Measurements from ENCODE around the gene SPDEF.

Gene SPDEF

DNA sequence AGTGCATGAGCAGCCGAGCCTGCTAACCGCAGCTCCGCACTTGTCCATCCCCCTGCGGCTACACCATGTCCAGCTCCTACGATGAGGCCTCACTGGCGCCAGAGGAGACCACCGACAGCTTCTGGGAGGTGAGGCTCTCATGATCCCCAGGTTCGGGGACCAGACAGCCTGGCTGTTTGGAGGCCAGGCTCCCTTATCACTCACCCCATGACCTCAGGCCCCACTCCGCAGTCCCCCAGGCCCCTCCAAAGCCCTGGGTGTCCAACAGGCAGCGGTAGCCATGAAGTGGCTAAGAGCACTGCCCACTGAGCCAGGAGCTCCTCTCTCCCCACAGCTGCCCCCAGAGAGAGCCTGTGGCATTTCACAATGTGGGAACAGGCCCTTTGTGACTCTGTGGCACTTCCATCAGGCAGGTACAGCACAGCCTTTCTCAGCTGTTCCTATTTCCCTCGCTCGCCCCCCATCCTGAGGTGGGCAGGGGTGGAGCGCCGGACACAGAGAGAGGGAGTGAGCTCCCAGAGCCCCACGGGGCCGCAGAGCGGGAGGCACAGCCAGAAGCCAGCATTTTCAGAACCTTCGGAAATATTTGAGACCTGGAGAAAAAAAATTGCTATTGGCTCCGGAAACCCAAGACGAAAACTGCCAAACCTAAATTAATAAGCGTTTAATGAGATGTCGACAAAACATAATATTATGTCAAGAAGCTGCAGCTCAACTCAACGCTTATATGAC lies 29.7 kb downstream of the SPDEF start:
- no peak for DNase-seq

GRCh38 chr6:34525431-34526175 lies 30.5 kb downstream of the SPDEF start:
- no peak for DNase-seq

GRCh38 chr6:34524971-34525370 lies 31.2 kb downstream of the SPDEF start:
- no peak for DNase-seq

- no peak for DNase-seq
Observed at GRCh38 chr6:34524499-34524898, 31.6 kb downstream of the SPDEF start.

DNA sequence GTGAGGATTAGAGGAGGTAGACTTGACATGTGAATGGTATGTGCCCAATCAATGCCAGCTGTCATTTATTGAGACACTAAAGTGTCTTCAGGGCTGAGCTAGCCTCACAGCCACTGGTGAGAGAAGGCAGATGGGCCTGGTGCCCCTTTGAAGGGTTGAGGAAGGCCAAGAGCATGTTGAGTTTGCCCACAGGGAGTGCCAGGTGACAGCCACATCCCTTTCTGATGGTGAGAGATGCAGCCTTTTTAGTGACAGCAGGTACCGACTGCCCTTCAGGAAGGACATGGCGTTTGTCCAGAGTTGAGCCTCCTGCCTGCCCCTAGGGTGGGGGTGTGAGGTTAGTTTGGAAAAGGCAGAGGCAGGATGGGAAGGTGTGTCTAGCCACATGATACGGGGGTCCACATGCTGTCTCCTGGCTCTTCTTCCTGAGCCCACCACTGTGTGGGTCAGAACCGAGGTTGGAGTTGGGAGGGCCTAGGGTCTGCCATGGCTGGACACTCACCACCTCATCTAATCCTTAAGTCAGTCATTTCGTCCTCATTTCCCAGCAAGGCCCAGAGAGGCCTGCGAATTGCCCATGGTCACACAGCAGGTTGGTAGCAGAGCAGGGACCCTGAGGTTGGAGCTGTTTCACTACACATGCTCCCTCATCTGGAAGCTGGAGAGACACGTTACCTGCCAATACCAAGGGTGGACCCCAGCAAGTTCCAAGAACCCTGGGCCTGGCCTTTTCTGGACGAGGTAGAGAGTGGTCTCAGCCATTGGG lies 32.5 kb downstream of the SPDEF start:
- no peak for DNase-seq

GRCh38 chr6:34522761-34523160 lies 33.4 kb downstream of the SPDEF start:
- DNase-seq, result no peak

DNA sequence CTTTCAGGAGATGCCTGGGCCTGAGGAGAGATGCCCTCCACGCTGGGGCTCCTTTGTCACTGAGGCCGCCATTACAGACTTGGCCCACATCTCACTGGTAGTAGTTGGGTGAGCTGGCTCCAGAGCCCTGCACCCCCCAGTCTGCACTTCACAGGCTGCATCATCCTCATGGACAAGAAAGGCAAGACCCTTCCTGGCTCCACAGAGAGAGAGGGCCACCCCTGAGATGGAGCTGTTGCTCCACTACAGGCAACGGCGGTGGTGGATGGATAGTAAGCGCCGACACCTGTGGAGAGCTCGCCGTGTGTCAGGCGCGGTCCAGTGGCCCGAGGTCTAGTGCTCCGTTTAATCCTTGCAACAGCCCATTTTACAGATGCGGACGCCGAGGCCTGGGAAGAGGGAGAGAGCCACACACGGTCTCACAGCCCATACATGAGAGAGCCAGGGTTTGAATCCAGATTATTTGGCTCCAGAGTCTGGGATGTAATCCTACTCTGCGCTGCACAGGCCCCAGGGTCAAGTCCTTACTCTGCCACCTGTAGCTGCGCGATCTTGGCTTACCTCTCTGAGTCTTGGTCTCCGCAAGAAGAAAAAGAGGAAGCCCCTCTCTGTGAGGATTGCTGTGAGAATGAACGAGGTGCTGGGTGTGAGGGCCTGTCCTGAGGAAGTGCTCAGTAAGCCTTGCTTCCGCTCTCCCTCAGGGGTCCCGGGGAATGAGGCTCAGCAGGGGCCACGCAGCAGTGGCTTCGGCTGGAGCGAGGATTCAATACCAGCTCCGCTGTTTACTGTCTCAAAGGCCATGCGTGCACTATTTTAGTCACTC lies 34.5 kb downstream of the SPDEF start:
- no peak for DNase-seq

GRCh38 chr6:34520645-34521462 lies 35.3 kb downstream of the SPDEF start:
- DNase-seq, result no peak

DNA sequence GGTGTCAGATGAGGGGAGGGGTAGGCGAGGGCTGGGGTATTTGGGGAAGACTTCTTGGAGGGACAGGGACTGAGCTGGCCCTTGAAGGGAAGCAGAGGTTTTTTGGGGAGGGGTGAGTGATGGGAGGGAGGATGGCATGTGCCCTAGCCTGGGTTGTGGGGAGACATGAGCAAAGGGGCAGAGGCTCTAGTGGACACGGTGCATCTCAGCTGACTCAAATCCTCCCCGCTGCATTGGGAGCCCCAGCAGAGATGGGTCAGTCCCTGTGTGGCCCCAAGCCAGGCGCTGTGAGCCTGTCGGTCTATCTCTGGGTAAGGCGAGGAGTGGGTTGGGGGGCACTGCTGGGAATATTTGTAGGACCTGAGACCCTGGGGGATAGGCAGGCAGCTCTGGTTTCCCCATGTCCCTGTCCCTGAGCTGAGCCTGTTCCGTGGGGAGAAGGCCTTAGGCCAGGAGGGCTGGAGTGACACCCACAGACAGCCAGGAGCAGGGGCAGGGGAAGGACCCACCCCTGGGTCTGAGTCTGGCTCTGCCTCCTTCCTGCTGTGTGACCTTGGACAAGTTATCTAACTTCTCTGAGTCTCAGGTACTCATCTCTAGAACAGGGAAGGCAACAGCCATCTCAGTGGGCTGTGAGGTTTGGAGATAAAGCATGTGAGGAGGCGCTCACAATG lies 36.0 kb downstream of the SPDEF start:
- DNase-seq, result no peak

GRCh38 chr6:34518669-34519365 lies 37.3 kb downstream of the SPDEF start:
- no peak for DNase-seq

- no peak for DNase-seq
Observed at GRCh38 chr6:34517966-34518365, 38.2 kb downstream of the SPDEF start.

DNA sequence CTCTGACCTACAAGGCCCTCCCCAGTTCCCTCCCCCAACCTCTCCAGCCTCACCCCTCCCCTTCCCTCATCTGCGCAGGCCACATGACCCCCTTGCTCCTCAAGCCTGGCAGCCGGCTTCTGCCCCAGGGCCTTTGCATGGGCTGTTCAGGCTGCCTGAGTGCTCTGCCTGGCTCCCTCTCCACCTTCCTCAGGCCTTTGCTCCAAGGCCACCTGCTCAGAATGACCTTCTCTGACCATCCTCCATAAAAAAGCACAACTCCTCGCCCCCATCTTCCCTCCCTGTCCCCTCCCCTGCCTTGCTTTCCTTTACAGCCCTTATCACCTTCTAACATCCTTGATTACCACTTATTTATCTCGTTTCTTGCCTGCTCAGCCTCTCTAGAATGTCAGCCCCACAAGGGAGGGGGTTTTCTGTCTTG lies 38.7 kb downstream of the SPDEF start:
- DNase-seq, result no peak

DNA sequence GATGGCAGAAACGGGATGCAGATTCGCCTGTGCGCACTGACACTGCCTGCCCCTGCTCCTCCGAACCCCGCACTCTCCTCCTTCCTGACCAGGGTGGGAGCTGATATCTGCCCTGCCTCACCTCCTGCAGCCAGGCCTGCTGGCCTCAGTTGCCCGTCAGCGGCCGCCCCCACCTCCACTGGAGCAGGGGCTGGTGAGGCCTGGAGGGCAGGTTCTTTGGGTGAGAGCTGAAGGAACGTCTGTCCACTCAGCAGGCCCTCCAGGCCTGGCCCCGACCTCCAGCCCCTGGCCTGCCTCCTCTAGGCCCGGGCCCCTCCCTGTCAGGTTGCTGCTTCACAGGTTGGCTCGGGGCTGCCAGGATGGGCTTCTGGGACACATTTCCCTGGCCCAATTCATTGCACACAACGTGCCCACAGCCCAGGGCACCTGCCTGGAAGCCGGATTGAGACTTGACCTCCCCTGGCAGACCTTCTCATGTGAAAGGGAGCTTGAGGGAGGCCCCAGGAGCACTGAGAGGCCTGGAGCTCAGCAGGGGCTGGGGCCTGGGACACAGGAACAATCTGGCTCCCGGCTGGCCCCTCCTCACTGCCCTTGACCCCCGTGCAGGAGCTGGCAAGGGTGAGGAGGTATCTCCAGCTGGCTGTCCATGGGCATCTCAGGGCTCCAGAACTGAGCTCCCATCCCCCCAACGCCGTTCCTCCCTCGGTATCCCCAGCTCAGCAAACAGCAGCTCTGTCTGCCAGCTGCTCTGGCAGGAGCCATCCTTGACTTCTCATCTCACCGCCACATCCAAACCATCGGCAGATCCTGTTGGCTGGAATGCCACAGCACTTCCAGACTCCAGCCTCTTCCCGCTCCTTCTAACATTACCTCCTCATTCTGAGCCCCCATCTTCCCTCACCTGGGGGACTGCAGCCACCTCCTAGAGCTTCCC lies 39.5 kb downstream of the SPDEF start:
- no peak for DNase-seq

DNA sequence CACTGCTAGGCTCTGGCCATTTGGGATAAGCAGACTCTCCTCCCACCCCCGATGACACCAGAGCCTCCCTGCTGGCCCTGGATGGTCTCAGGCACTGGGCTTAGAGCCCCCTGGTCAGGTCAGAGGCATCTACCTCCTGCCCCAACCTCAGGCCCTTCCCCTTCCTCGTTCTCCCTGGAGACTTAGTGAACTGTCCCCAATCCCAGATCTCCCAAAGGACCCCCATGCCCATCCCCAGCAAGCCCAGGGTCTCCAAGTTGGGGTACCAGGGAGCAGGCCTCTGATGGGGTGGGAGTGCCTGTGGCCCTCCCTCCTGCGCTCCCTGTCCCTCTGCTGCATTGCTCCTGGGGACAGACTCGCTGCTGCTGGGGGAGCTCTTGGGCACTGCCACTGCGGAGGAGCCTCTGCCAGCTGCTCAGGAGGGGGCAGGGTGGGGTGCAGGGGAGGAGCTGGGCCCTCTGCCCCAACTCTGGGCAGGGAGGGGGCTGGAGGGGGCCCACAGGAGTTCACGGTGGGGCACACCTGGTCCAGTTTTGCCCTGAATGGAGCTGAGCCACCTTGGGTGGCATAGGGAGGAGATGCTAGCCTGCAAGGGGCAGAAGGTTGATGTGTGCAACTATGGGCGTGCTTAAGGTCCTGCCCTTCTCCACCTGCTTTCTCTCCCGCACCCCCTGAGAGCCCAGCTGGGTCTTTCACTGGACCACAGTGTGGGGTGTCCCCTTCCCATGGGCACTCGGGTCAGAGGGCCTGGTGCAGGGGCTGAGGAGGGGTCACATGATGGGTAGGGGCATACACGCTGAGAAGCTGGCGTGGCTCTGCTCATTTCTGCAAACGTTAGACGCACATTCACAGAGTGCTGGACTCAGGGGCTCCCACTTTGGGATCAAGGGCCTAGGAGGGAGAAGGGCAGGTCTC lies 40.4 kb downstream of the SPDEF start:
- no peak for DNase-seq

- no peak for DNase-seq
Observed at GRCh38 chr6:34514593-34515472, 41.3 kb downstream of the SPDEF start.

DNA sequence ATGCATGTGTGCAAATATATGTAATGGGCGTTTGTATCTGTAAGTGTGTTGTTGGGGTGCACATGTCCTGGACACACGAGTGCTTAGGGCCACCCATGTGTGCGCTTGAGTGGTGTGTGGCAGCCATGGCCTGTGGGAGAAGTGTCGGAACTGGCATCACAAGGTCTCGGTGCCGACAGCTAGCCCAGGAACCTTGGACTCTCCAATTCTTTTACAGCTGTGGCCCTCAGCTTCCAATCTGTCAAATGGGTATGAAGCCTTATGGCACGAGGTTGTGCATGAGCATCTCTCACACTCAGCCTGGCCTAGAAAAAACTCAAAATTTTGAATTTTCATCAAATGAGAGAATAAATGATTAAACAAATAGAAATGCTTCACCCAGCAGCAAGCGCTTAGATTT lies 42.0 kb downstream of the SPDEF start:
- DNase-seq, result no peak

- DNase-seq, result no peak
Observed at GRCh38 chr6:34513646-34514045, 42.5 kb downstream of the SPDEF start.
